ENCODE measurements around the gene TRAF3IP1.
A peak's percentile ranks its signal among the peaks of the same experiment; 100 is the strongest.

The TRAF3IP1 gene

DNA sequence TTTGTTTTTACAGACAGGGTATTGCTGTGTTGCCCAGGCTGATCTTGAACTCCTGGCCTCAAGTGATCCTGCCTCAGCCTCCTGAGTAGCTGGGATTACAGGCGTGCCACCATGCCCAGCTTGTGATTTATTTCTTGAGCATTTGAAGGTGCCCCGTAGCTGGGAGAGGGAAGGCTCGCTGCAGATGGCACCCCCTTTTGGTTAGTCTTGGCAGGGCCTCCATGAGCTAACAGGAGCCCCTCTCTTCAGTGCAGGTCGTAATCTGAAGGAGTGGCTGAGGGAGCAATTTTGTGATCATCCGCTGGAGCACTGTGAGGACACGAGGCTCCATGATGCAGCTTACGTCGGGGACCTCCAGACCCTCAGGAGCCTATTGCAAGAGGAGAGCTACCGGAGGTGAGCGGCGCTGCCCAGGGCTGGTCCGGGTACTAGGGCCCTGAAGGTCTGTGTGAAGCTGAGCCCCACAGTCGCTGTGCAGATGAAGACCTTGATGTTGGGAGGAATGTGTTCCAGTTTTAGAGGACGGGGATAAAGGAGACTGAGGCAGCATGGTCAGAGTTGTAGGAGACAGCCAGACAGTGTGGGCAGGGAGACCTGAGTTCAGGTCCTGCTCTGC is 113.1 kb downstream of the TRAF3IP1 start:
- no peak overlapping the region for H3K4me3 ChIP-seq (ENCODE audit: insufficient read depth, low read depth, low read length, poor library complexity, severe bottlenecking)
- no peaks in the 10 kb centered on the region for H3K4me1 ChIP-seq (ENCODE audit: control insufficient read depth, insufficient read depth, low read length, poor library complexity, severe bottlenecking)
- H3K36me3 ChIP-seq (ENCODE audit: control insufficient read depth, insufficient read depth, low read length) = peaks cover 37% of the 10 kb centered on the region
- no peak for DNase-seq
- H3K9me3 ChIP-seq (ENCODE audit: control insufficient read depth, low read length) = no peaks in the 10 kb centered on the region
- no peaks in the 10 kb centered on the region for H3K27me3 ChIP-seq (replicated peaks; ENCODE audit: control insufficient read depth, insufficient read depth, low read length, poor library complexity, severe bottlenecking)
- no peak overlapping the region for H3K27ac ChIP-seq (ENCODE audit: insufficient read depth, low read length, poor library complexity, severe bottlenecking)

GRCh38 chr2:238433941-238434845 is 113.9 kb downstream of the TRAF3IP1 start:
- Histone ChIP-seq H3K27ac (ENCODE audit: insufficient read depth, low read length, poor library complexity, severe bottlenecking) (no peak overlapping the region), H3K27me3 (replicated peaks; ENCODE audit: control insufficient read depth, insufficient read depth, low read length, poor library complexity, severe bottlenecking) (no peaks in the 10 kb centered on the region), H3K36me3 (ENCODE audit: control insufficient read depth, insufficient read depth, low read length) (peaks cover 37% of the 10 kb centered on the region), H3K9me3 (ENCODE audit: control insufficient read depth, low read length) (no peaks in the 10 kb centered on the region), H3K4me1 (ENCODE audit: control insufficient read depth, insufficient read depth, low read length, poor library complexity, severe bottlenecking) (no peaks in the 10 kb centered on the region), H3K4me3 (ENCODE audit: insufficient read depth, low read depth, low read length, poor library complexity, severe bottlenecking) (no peak overlapping the region)
- no peak for DNase-seq

DNA sequence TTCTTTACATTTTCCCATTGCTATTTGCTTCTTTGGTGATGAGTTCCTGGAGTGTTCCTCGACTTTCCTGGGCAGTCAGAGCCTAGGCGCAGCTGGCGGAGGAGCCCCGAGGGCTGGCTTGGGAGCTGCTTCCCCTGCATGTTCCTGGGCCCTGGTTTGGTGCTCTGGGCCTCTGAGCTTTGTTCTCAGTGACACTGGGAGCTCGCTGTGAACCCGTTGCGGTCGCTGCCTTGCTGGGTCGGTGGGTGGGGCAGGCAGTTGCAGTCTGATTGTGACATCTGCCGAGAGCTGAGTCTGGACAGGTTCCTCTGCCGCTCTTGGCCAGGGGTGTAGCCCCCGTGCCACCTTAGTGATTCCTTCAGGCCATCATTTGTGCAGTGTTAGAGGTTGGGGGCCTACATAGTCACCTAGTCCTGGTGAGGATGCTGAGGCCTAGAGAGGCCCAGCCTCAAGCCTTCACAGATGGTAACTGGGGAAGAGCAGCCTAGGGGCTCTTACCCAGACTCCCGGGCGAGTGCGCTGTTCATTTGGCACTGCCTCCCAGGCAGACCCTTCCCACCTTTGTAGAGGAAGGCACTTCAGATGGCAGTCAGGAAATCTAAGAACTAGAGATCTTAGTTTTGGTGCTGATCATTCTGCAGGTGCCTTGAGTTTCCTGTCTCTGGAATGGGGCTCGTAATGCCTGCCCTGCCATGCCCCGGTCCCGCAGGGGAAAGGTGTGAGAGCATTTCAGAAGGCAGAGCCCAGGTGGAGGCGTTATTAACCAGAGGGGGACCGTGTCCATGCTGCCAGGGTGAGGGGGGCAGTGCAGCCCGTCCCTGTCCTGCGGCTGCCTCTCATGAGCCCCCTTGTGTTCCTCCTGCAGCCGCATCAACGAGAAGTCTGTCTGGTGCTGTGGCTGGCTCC is 114.8 kb downstream of the TRAF3IP1 start:
- Histone ChIP-seq H3K4me3 (ENCODE audit: insufficient read depth, low read depth, low read length, poor library complexity, severe bottlenecking) (no peak overlapping the region), H3K4me1 (ENCODE audit: control insufficient read depth, insufficient read depth, low read length, poor library complexity, severe bottlenecking) (peaks cover 5% of the 10 kb centered on the region), H3K9me3 (ENCODE audit: control insufficient read depth, low read length) (no peaks in the 10 kb centered on the region), H3K36me3 (ENCODE audit: control insufficient read depth, insufficient read depth, low read length) (peaks cover 36% of the 10 kb centered on the region), H3K27me3 (replicated peaks; ENCODE audit: control insufficient read depth, insufficient read depth, low read length, poor library complexity, severe bottlenecking) (no peaks in the 10 kb centered on the region), H3K27ac (ENCODE audit: insufficient read depth, low read length, poor library complexity, severe bottlenecking) (no peak overlapping the region)
- no peak for DNase-seq

- Histone ChIP-seq H3K27ac (ENCODE audit: insufficient read depth, low read length, poor library complexity, severe bottlenecking) (no peak overlapping the region), H3K9me3 (ENCODE audit: control insufficient read depth, low read length) (no peaks in the 10 kb centered on the region), H3K27me3 (replicated peaks; ENCODE audit: control insufficient read depth, insufficient read depth, low read length, poor library complexity, severe bottlenecking) (no peaks in the 10 kb centered on the region), H3K36me3 (ENCODE audit: control insufficient read depth, insufficient read depth, low read length) (peaks cover 29% of the 10 kb centered on the region), H3K4me1 (ENCODE audit: control insufficient read depth, insufficient read depth, low read length, poor library complexity, severe bottlenecking) (peaks cover 5% of the 10 kb centered on the region), H3K4me3 (ENCODE audit: insufficient read depth, low read depth, low read length, poor library complexity, severe bottlenecking) (no peak overlapping the region)
- no peak for DNase-seq
Measured at GRCh38 chr2:238435752-238436096, 115.4 kb downstream of the TRAF3IP1 start.

DNA sequence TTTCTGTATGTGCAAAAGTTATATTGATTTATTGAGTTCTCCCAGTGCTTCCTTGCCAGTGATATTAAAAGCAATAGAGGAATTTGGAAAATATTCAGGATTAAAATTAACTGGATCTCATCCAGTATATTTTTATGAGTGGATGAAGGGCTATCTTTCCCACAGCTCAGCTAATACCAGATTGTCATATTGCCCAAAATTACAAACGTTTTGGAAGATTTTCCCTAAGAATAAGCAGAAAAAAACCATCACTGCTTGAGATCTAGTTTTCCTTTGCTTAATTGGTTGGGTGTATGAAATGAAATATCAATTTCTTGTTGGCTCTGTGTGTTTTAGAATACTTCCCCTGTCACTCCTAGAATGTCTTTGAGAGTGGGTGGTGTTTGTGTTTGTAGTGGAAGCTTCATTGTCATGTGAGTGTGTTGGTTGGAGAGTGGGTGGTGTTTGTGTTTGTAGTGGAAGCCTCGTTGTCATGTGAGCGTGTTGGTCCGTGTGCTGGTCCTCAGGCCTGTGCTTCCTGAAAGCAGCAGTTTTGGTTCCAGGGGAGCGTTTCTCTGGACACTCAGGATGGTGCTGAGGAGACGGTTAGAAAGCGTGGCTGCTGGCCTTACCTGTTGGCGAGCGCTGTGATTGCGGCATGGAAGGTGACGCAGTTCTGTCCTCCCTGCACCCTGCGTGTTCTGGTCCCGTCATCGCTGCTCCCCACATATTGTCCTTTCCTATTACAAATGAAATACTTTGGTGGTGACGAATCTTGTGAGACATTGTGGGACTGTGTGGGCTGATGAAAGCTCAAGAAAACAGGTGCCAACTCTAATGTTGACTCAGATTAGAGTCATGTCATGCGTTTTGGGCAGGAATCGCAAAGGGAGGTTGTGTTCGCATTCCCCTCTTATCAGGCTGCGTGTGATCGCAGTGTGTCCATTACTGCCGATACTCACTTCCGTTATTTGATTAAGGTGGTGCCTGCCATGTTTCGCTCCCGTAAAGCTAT is 118.8 kb downstream of the TRAF3IP1 start:
- Histone ChIP-seq H3K9me3 (ENCODE audit: control insufficient read depth, low read length) (no peaks in the 10 kb centered on the region), H3K27ac (ENCODE audit: insufficient read depth, low read length, poor library complexity, severe bottlenecking) (no peak overlapping the region), H3K27me3 (replicated peaks; ENCODE audit: control insufficient read depth, insufficient read depth, low read length, poor library complexity, severe bottlenecking) (no peaks in the 10 kb centered on the region), H3K4me3 (ENCODE audit: insufficient read depth, low read depth, low read length, poor library complexity, severe bottlenecking) (peak overlapping the region; percentile 18), H3K4me1 (ENCODE audit: control insufficient read depth, insufficient read depth, low read length, poor library complexity, severe bottlenecking) (peaks cover 5% of the 10 kb centered on the region), H3K36me3 (ENCODE audit: control insufficient read depth, insufficient read depth, low read length) (peaks cover 21% of the 10 kb centered on the region)
- peak in 1 of 3 donors; percentile 15 for DNase-seq

- no peaks in the 10 kb centered on the region for H3K9me3 ChIP-seq (ENCODE audit: control insufficient read depth, low read length)
- no peak for DNase-seq
- H3K27me3 ChIP-seq (replicated peaks; ENCODE audit: control insufficient read depth, insufficient read depth, low read length, poor library complexity, severe bottlenecking) = no peaks in the 10 kb centered on the region
- peaks cover 21% of the 10 kb centered on the region for H3K36me3 ChIP-seq (ENCODE audit: control insufficient read depth, insufficient read depth, low read length)
- peaks cover 5% of the 10 kb centered on the region for H3K4me1 ChIP-seq (ENCODE audit: control insufficient read depth, insufficient read depth, low read length, poor library complexity, severe bottlenecking)
- H3K27ac ChIP-seq (ENCODE audit: insufficient read depth, low read length, poor library complexity, severe bottlenecking) = no peak overlapping the region
- H3K4me3 ChIP-seq (ENCODE audit: insufficient read depth, low read depth, low read length, poor library complexity, severe bottlenecking) = peak overlapping the region; percentile 18
Measured at GRCh38 chr2:238439917-238440316, 119.6 kb downstream of the TRAF3IP1 start.

GRCh38 chr2:238440331-238440730 is 120.0 kb downstream of the TRAF3IP1 start:
- Histone ChIP-seq H3K9me3 (ENCODE audit: control insufficient read depth, low read length) (no peaks in the 10 kb centered on the region), H3K27me3 (replicated peaks; ENCODE audit: control insufficient read depth, insufficient read depth, low read length, poor library complexity, severe bottlenecking) (no peaks in the 10 kb centered on the region), H3K4me3 (ENCODE audit: insufficient read depth, low read depth, low read length, poor library complexity, severe bottlenecking) (peak overlapping the region; percentile 18), H3K27ac (ENCODE audit: insufficient read depth, low read length, poor library complexity, severe bottlenecking) (no peak overlapping the region), H3K36me3 (ENCODE audit: control insufficient read depth, insufficient read depth, low read length) (peaks cover 21% of the 10 kb centered on the region), H3K4me1 (ENCODE audit: control insufficient read depth, insufficient read depth, low read length, poor library complexity, severe bottlenecking) (peaks cover 5% of the 10 kb centered on the region)
- DNase-seq = no peak

DNA sequence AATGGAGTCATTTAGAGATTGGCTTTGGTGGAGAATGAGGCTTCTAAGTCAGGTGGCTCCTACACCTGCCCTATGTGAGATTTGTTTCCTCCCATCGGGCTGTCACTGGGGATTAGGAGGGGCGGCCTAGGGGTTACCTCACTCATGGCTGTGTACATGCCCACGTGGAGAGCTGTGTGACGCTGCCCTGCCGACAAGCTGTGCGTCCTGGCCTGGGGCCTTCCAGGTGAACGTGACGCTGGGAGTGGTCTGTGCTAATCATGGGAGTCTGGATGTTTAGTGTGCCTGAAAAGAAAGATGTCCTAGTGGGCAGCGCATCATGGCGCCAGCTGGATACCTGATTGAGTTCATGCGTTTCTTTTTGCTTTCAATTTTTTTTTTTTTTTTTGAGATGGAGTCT is 120.4 kb downstream of the TRAF3IP1 start:
- DNase-seq = no peak
- Histone ChIP-seq H3K9me3 (ENCODE audit: control insufficient read depth, low read length) (no peaks in the 10 kb centered on the region), H3K36me3 (ENCODE audit: control insufficient read depth, insufficient read depth, low read length) (peaks cover 21% of the 10 kb centered on the region), H3K4me3 (ENCODE audit: insufficient read depth, low read depth, low read length, poor library complexity, severe bottlenecking) (no peak overlapping the region), H3K27me3 (replicated peaks; ENCODE audit: control insufficient read depth, insufficient read depth, low read length, poor library complexity, severe bottlenecking) (no peaks in the 10 kb centered on the region), H3K4me1 (ENCODE audit: control insufficient read depth, insufficient read depth, low read length, poor library complexity, severe bottlenecking) (peaks cover 5% of the 10 kb centered on the region), H3K27ac (ENCODE audit: insufficient read depth, low read length, poor library complexity, severe bottlenecking) (no peak overlapping the region)
